Spleen (tissue), 7 donors: ENCODE results near the gene APP.

Experiments used
- CTCF ChIP-seq, 11 experiments: fragments of 200-600 bp in 7 of 11; fragments of 450-650 bp in 4 of 11; sonication (generic) in 4 of 11; IDR thresholded peaks in 8 of 11; conservative IDR thresholded peaks in 3 of 11; 1 replicate in 7 of 11; 2 replicates in 4 of 11; pipeline versions ENCODE4 v1.4.0 to v1.8.0; 2016 to 2021; ENCODE audit warnings: antibody characterized with exemption in 11 of 11, inconsistent platforms in 4 of 11, mild to moderate bottlenecking in 1 of 11
- POLR2A ChIP-seq, 3 donors: fragments of 450-650 bp; IDR thresholded peaks; one replicate each; pipeline ENCODE4 v1.5.1; 2017; ENCODE audit warnings: antibody characterized with exemption in 3 of 3, mild to moderate bottlenecking in 1 of 3
- POLR2AphosphoS5 ChIP-seq, 3 donors: sonication (generic); formaldehyde crosslinking; IDR thresholded peaks; one replicate each; pipeline ENCODE4 v1.5.1; 2017; ENCODE audit warnings: antibody characterized with exemption in 3 of 3
- donor health status: DM: no; HTN: no; CAD: no; lungs with moderate emphysema.
- donor health status: DM: no; HTN: no; CAD: no.
- donor health status: DM: no; HTN: no; CAD: no.

GRCh38 chr21:25983745-25984144 is 186.8 kb downstream of the APP start:
- TF ChIP-seq CTCF (IDR thresholded peaks at IDR 0.05 in 8 of 11, conservative IDR thresholded peaks at IDR 0.05 in 3 of 11) = no peak
- no peak for TF ChIP-seq POLR2A (IDR thresholded peaks at IDR 0.05)
- peak in 1 of 3 donors; percentile 66 for TF ChIP-seq POLR2AphosphoS5 (IDR thresholded peaks at IDR 0.05)
